HG03135 (cell line): Measurements from ENCODE around the gene NMS.

ENCODE experiments used
- ATAC-seq: cut with Tn5 transposase; IDR thresholded peaks from one replicate; pipeline ENCODE4 v1.9.1; 2021; ENCODE audit warnings: mild to moderate bottlenecking, moderate library complexity; ENCODE audit not compliant: unreplicated experiment

Gene NMS

GRCh38 chr2:100483895-100484294 lies 13.6 kb downstream of the NMS start:
- ATAC-seq = no peak

- ATAC-seq = no peak
Measured at GRCh38 chr2:100484390-100484789, 14.1 kb downstream of the NMS start.

- no peak for ATAC-seq
Measured at GRCh38 chr2:100485396-100485795, 15.1 kb downstream of the NMS start.

- no peak for ATAC-seq
Measured at GRCh38 chr2:100494712-100495111, 24.4 kb downstream of the NMS start.

GRCh38 chr2:100502782-100503181 lies 32.5 kb downstream of the NMS start:
- no peak for ATAC-seq

GRCh38 chr2:100504542-100504941 lies 34.3 kb downstream of the NMS start:
- no peak for ATAC-seq

- ATAC-seq = no peak
Measured at GRCh38 chr2:100509066-100509465, 38.8 kb downstream of the NMS start.

GRCh38 chr2:100513650-100514049 lies 43.4 kb downstream of the NMS start:
- ATAC-seq = no peak

GRCh38 chr2:100517556-100517955 lies 47.3 kb downstream of the NMS start:
- ATAC-seq = no peak

- no peak for ATAC-seq
Measured at GRCh38 chr2:100518801-100519200, 48.5 kb downstream of the NMS start.

GRCh38 chr2:100520224-100520623 lies 49.9 kb downstream of the NMS start:
- ATAC-seq = no peak

- no peak for ATAC-seq
Measured at GRCh38 chr2:100522430-100522829, 52.1 kb downstream of the NMS start.

- ATAC-seq = no peak
Measured at GRCh38 chr2:100524331-100524730, 54.0 kb downstream of the NMS start.

- no peak for ATAC-seq
Measured at GRCh38 chr2:100526868-100527267, 56.6 kb downstream of the NMS start.

- no peak for ATAC-seq
Measured at GRCh38 chr2:100527440-100528015, 57.2 kb downstream of the NMS start.

GRCh38 chr2:100529176-100529575 lies 58.9 kb downstream of the NMS start:
- no peak for ATAC-seq

- ATAC-seq = no peak
Measured at GRCh38 chr2:100529900-100530299, 59.6 kb downstream of the NMS start.
